ENCODE measurements around the gene ANGEL1.

The ANGEL1 gene

GRCh38 chr14:76814726-76815645, 2.3 kb upstream of the ANGEL1 start:
- DNase-seq (ENCODE audit: low read depth), result no peak

- DNase-seq (ENCODE audit: low read depth), result no peak
Observed at GRCh38 chr14:76812093-76812421, 625 bp downstream of the ANGEL1 start.

GRCh38 chr14:76811561-76811960, 1.1 kb downstream of the ANGEL1 start:
- no peak for DNase-seq (ENCODE audit: low read depth)

- DNase-seq (ENCODE audit: low read depth), result no peak
Observed at GRCh38 chr14:76810953-76811400, 1.7 kb downstream of the ANGEL1 start.

GRCh38 chr14:76810525-76810924, 2.2 kb downstream of the ANGEL1 start:
- no peak for DNase-seq (ENCODE audit: low read depth)

GRCh38 chr14:76808990-76809389, 3.7 kb downstream of the ANGEL1 start:
- DNase-seq (ENCODE audit: low read depth), result no peak

GRCh38 chr14:76808011-76808410, 4.7 kb downstream of the ANGEL1 start:
- DNase-seq (ENCODE audit: low read depth), result no peak

GRCh38 chr14:76806446-76806845, 6.2 kb downstream of the ANGEL1 start:
- DNase-seq (ENCODE audit: low read depth), result no peak

- no peak for DNase-seq (ENCODE audit: low read depth)
Observed at GRCh38 chr14:76793956-76794355, 18.7 kb downstream of the ANGEL1 start.

- no peak for DNase-seq (ENCODE audit: low read depth)
Observed at GRCh38 chr14:76793324-76793723, 19.4 kb downstream of the ANGEL1 start.

GRCh38 chr14:76792422-76792821, 20.3 kb downstream of the ANGEL1 start:
- DNase-seq (ENCODE audit: low read depth), result no peak

- no peak for DNase-seq (ENCODE audit: low read depth)
Observed at GRCh38 chr14:76786601-76787000, 26.1 kb downstream of the ANGEL1 start.

GRCh38 chr14:76784881-76785280, 27.8 kb downstream of the ANGEL1 start:
- peak; percentile 19 for DNase-seq (ENCODE audit: low read depth)

GRCh38 chr14:76784266-76784874, 28.3 kb downstream of the ANGEL1 start:
- no peak for DNase-seq (ENCODE audit: low read depth)

- no peak for DNase-seq (ENCODE audit: low read depth)
Observed at GRCh38 chr14:76782885-76783566, 29.7 kb downstream of the ANGEL1 start.

GRCh38 chr14:76782115-76782884, 30.4 kb downstream of the ANGEL1 start:
- DNase-seq (ENCODE audit: low read depth), result no peak

GRCh38 chr14:76781648-76782051, 31.0 kb downstream of the ANGEL1 start:
- DNase-seq (ENCODE audit: low read depth), result no peak

- no peak for DNase-seq (ENCODE audit: low read depth)
Observed at GRCh38 chr14:76780875-76781647, 31.6 kb downstream of the ANGEL1 start.

- no peak for DNase-seq (ENCODE audit: low read depth)
Observed at GRCh38 chr14:76780360-76780759, 32.3 kb downstream of the ANGEL1 start.

- no peak for DNase-seq (ENCODE audit: low read depth)
Observed at GRCh38 chr14:76780058-76780345, 32.7 kb downstream of the ANGEL1 start.

- no peak for DNase-seq (ENCODE audit: low read depth)
Observed at GRCh38 chr14:76779221-76780057, 33.2 kb downstream of the ANGEL1 start.
